DOHH2 (cell line): Measurements from ENCODE around the gene CMSS1.

Experiments used
- H3F3A ChIP-seq: fragments of 200-600 bp; sonication (generic), shearing (Covaris generic); 2 replicates; pipeline ENCODE4 v1.6.0; 2016; ENCODE audit warnings: antibody characterized with exemption, mild to moderate bottlenecking; ENCODE audit not compliant: control insufficient read depth, insufficient read depth
- H3K27ac ChIP-seq: fragments of 200-600 bp; sonication (generic); 2 replicates; pipeline ENCODE4 v1.5.1; 2014; ENCODE audit warnings: low read depth, mild to moderate bottlenecking, low read length, moderate library complexity
- H3K27me3 ChIP-seq: fragments of 200-600 bp; sonication (generic); 2 replicates; pipeline ENCODE4 v1.6.1; 2014; ENCODE audit warnings: mild to moderate bottlenecking, low read length, mixed read lengths; ENCODE audit not compliant: control insufficient read depth
- H3K36me3 ChIP-seq: fragments of 200-600 bp; sonication (generic); 2 replicates; pipeline ENCODE4 v1.6.1; 2014; ENCODE audit warnings: mild to moderate bottlenecking, low read length, moderate library complexity, mixed read lengths; ENCODE audit not compliant: control insufficient read depth
- H3K4me1 ChIP-seq: fragments of 200-600 bp; sonication (generic); 2 replicates; pipeline ENCODE4 v1.6.1; 2014; ENCODE audit warnings: mild to moderate bottlenecking, low read length, mixed read lengths; ENCODE audit not compliant: control insufficient read depth
- H3K4me2 ChIP-seq: fragments of 200-600 bp; sonication (generic); 2 replicates; pipeline ENCODE4 v1.6.0; 2014; ENCODE audit warnings: mild to moderate bottlenecking, low read length, moderate library complexity
- H3K4me3 ChIP-seq: fragments of 200-600 bp; sonication (generic); 2 replicates; pipeline ENCODE4 v1.5.1; 2014; ENCODE audit warnings: mild to moderate bottlenecking, low read length, mixed read lengths
- H3K79me2 ChIP-seq: fragments of 200-600 bp; sonication (generic); 2 replicates; pipeline ENCODE4 v1.6.1; 2014; ENCODE audit warnings: mild to moderate bottlenecking, low read length, mixed read lengths; ENCODE audit not compliant: control insufficient read depth
- H3K9me2 ChIP-seq: fragments of 200-600 bp; sonication (generic); replicated peaks from 2 replicates; pipeline ENCODE4 v1.6.1; 2014; ENCODE audit warnings: mild to moderate bottlenecking, low read length, mixed read lengths; ENCODE audit not compliant: control insufficient read depth
- H3K9me3 ChIP-seq: fragments of 200-600 bp; sonication (generic); 2 replicates; pipeline ENCODE4 v1.6.1; 2014; ENCODE audit warnings: antibody characterized with exemption, low read length, mixed read lengths; ENCODE audit not compliant: control insufficient read depth, insufficient read depth
- H4K20me1 ChIP-seq: fragments of 200-600 bp; sonication (generic); 2 replicates; pipeline ENCODE4 v1.6.0; 2014; ENCODE audit warnings: low read depth, mild to moderate bottlenecking, antibody characterized with exemption, low read length, moderate library complexity; ENCODE audit not compliant: control insufficient read depth, insufficient read depth
- CTCF ChIP-seq: fragments of 200-600 bp; sonication (generic); IDR thresholded peaks from one replicate; pipeline ENCODE4 v1.5.1; 2014; ENCODE audit warnings: antibody characterized with exemption, mild to moderate bottlenecking, low read depth, low read length; ENCODE audit not compliant: poor library complexity, severe bottlenecking
- EZH2phosphoT487 ChIP-seq: fragments of 200-600 bp; sonication (generic); IDR thresholded peaks from 2 replicates; pipeline ENCODE4 v1.6.1; 2017; ENCODE audit warnings: borderline replicate concordance, mild to moderate bottlenecking, antibody characterized with exemption, low read length, moderate library complexity, mixed read lengths

CMSS1 gene

GRCh38 chr3:99874237-99875002, 56.8 kb downstream of the CMSS1 start:
- Histone ChIP-seq H3K9me3 (no peaks in the 10 kb centered on the region), H3K27ac (no peak overlapping the region), H3K79me2 (0 out of 2 replicates have a peak, but pooled peaks cover 5% of the 10 kb centered on the region)

GRCh38 chr3:99875581-99875928, 57.9 kb downstream of the CMSS1 start:
- Histone ChIP-seq H3K79me2 (0 out of 2 replicates have a peak, but pooled peaks cover 5% of the 10 kb centered on the region), H3K4me1 (peaks cover 20% of the 10 kb centered on the region), H3K9me2 (no peaks in the 10 kb centered on the region), H3K36me3 (no peaks in the 10 kb centered on the region; the same call in 1 of the 2 replicates), H3K4me2 (peak overlapping the region; percentile 64), H3K4me3 (peak overlapping the region; percentile 75), H3F3A (peaks cover 2% of the 10 kb centered on the region; the same call in 1 of the 2 replicates), H3K27me3 (0 out of 2 replicates have a peak, but pooled peaks cover 3% of the 10 kb centered on the region), H3K9me3 (no peaks in the 10 kb centered on the region), H4K20me1 (no peaks in the 10 kb centered on the region), H3K27ac (no peak overlapping the region)
- TF ChIP-seq EZH2phosphoT487 (no peak; the same call in 1 of the 2 replicates), CTCF (no peak)

More at GRCh38 chr3:99874237-99875002, 56.8 kb downstream of the CMSS1 start:
- peak overlapping the region; percentile 64 for H3K4me2 ChIP-seq
- peaks cover 2% of the 10 kb centered on the region; the same call in 1 of the 2 replicates for H3F3A ChIP-seq
- H3K9me2 ChIP-seq: no peaks in the 10 kb centered on the region
- H3K4me3 ChIP-seq: peak overlapping the region; percentile 75
- TF ChIP-seq EZH2phosphoT487: no peak
- TF ChIP-seq CTCF: no peak
- H3K36me3 ChIP-seq: no peaks in the 10 kb centered on the region; the same call in 1 of the 2 replicates
- H3K4me1 ChIP-seq: peaks cover 20% of the 10 kb centered on the region
- H3K27me3 ChIP-seq: 0 out of 2 replicates have a peak, but pooled peaks cover 3% of the 10 kb centered on the region
- no peaks in the 10 kb centered on the region for H4K20me1 ChIP-seq

GRCh38 chr3:99875929-99876841, 58.5 kb downstream of the CMSS1 start:
- Histone ChIP-seq H3K27ac (no peak overlapping the region), H3F3A (peaks cover 2% of the 10 kb centered on the region; the same call in 1 of the 2 replicates), H3K9me3 (no peaks in the 10 kb centered on the region), H4K20me1 (no peaks in the 10 kb centered on the region), H3K79me2 (0 out of 2 replicates have a peak, but pooled peaks cover 5% of the 10 kb centered on the region), H3K4me1 (peaks cover 20% of the 10 kb centered on the region), H3K36me3 (no peaks in the 10 kb centered on the region; the same call in 1 of the 2 replicates), H3K4me2 (peak overlapping the region; percentile 64), H3K27me3 (0 out of 2 replicates have a peak, but pooled peaks cover 3% of the 10 kb centered on the region), H3K9me2 (no peaks in the 10 kb centered on the region), H3K4me3 (peak overlapping the region; percentile 75)
- 0 out of 2 replicates have a peak, but pooled peaks have one; percentile 72 for TF ChIP-seq EZH2phosphoT487
- no peak for TF ChIP-seq CTCF
